Neural crest cell (in vitro differentiated cells): Measurements from ENCODE around the gene TMPRSS6. TPM values are rescaled to one million over a fixed set of nuclear protein-coding genes. Genes with fewer than 3 reads are reported as not detected.

Experiments
- DNase-seq: peaks from one replicate; pipeline ENCODE4 v3.0.0; 2021; ENCODE audit warnings: low read depth, mixed read lengths, low spot score
- H3K27ac Mint-ChIP-seq: one replicate; pipeline ENCODE4 v1.8.0; 2021; ENCODE audit warnings: mild to moderate bottlenecking, mixed read lengths; ENCODE audit not compliant: unreplicated experiment
- H3K27me3 Mint-ChIP-seq: 2 replicates; pipeline ENCODE4 v1.8.0; 2021; ENCODE audit warnings: low read depth, mild to moderate bottlenecking, mixed read lengths
- H3K36me3 Mint-ChIP-seq: 2 replicates; pipeline ENCODE4 v1.8.0; 2021; ENCODE audit warnings: low read depth, mild to moderate bottlenecking, mixed read lengths
- H3K4me1 Mint-ChIP-seq: 2 replicates; pipeline ENCODE4 v1.8.0; 2021; ENCODE audit warnings: mixed read lengths
- H3K4me3 Mint-ChIP-seq: one replicate; pipeline ENCODE4 v1.8.0; 2021; ENCODE audit warnings: mild to moderate bottlenecking, mixed read lengths
- H3K9me3 Mint-ChIP-seq: 2 replicates; pipeline ENCODE4 v1.8.0; 2021; ENCODE audit warnings: mixed read lengths
- total RNA-seq: library from RNA; stranded (reverse); gene quantifications from 2 replicates; pipeline ENCODE4 v1.2.1, GENCODE V29; 2021
- TF ChIP-seq, protein P1 (sequence below): fragments of 200-600 bp; sonication (generic); conservative IDR thresholded peaks from 2 replicates; pipeline ENCODE4 v1.5.0; 2021; ENCODE audit warnings: antibody characterized with exemption, mild to moderate bottlenecking

The TMPRSS6 gene
- total RNA-seq, 1 donor from 2014 or later, result not detected

DNA sequence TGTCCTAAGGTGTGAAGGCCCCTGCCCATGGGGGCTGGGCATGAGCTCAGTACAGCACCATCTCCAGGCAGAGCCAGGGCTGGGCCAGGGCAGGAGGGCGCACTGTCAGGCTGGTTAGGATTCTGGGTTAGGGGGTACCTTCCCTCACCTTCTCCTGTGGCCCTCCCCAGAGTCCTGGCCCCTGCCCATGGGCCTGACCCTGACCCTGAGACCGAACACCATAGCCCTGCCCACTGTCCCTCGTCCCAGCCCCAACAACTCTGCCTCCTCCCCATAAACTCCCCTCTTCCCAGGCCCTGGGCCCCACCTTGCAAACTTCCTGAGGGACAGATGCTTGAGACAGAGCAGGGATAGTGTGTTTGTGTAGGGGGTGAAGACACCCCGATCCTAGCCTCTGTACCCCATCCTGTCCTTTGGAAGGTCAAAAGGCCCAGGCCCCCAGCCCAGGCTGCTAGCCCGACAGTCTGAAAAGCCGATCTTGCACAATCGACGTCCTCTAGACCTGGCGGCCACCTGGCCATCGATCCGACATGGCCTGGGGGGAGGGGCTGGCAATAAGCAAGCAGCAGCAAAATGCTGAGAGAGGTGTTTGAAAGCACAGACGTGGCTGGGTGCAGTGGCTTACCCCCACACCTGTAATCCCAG, 2.7 kb upstream of the TMPRSS6 start:
- H3K4me3 Mint-ChIP-seq, result no peak overlapping the region
- H3K27ac Mint-ChIP-seq, result no peak overlapping the region

DNA sequence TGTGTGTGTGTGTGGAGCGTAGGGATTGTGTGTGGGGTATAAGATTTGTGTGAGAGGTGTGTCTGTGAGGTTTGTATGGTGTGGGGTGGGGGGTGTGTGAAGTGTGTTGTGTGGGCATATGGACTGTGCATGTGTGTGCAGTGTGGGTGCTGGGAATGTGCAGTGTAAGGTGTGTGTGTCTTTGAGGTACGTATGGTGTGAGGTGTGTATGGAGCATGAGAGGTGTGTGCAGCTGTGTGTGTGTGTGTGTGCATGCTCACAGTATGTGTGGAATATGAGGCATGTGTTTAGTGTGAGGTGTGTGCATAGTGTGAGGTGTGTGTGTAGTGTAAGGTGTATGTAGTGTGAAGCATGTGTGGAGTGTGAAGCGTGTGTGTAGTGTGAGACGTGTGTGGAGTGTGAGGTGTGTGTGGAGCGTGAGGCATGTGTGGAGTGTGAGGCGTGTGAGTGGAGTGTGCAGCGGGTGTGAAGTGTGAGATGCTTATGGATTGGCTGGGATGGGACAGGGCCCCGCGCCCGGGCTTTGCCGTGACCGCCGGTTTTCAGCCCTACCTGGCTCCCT, 1.7 kb upstream of the TMPRSS6 start:
- TF ChIP-seq, protein P1, sequence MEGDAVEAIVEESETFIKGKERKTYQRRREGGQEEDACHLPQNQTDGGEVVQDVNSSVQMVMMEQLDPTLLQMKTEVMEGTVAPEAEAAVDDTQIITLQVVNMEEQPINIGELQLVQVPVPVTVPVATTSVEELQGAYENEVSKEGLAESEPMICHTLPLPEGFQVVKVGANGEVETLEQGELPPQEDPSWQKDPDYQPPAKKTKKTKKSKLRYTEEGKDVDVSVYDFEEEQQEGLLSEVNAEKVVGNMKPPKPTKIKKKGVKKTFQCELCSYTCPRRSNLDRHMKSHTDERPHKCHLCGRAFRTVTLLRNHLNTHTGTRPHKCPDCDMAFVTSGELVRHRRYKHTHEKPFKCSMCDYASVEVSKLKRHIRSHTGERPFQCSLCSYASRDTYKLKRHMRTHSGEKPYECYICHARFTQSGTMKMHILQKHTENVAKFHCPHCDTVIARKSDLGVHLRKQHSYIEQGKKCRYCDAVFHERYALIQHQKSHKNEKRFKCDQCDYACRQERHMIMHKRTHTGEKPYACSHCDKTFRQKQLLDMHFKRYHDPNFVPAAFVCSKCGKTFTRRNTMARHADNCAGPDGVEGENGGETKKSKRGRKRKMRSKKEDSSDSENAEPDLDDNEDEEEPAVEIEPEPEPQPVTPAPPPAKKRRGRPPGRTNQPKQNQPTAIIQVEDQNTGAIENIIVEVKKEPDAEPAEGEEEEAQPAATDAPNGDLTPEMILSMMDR, result no peak
- no peak overlapping the region for H3K27ac Mint-ChIP-seq
- no peak overlapping the region for H3K4me3 Mint-ChIP-seq

More for the DNA sequence above, 2.7 kb upstream of the TMPRSS6 start:
- no peaks in the 10 kb centered on the region for H3K4me1 Mint-ChIP-seq
- DNase-seq, result no peak
- no peaks in the 10 kb centered on the region for H3K9me3 Mint-ChIP-seq
- H3K27me3 Mint-ChIP-seq, result peaks cover 3% of the 10 kb centered on the region
- no peaks in the 10 kb centered on the region for H3K36me3 Mint-ChIP-seq
- TF ChIP-seq, protein P1, result no peak

GRCh38 chr22:37107816-37108621, 1.5 kb downstream of the TMPRSS6 start:
- H3K36me3 Mint-ChIP-seq, result no peaks in the 10 kb centered on the region
- H3K27me3 Mint-ChIP-seq, result peaks cover 7% of the 10 kb centered on the region
- no peak overlapping the region for H3K27ac Mint-ChIP-seq
- H3K9me3 Mint-ChIP-seq, result no peaks in the 10 kb centered on the region
- DNase-seq, result no peak
- H3K4me3 Mint-ChIP-seq, result no peak overlapping the region
- H3K4me1 Mint-ChIP-seq, result no peaks in the 10 kb centered on the region
- TF ChIP-seq, protein P1, result no peak

More for the DNA sequence above, 1.7 kb upstream of the TMPRSS6 start:
- H3K27me3 Mint-ChIP-seq, result peaks cover 2% of the 10 kb centered on the region
- H3K36me3 Mint-ChIP-seq, result no peaks in the 10 kb centered on the region
- no peak for DNase-seq
- H3K4me1 Mint-ChIP-seq, result no peaks in the 10 kb centered on the region
- H3K9me3 Mint-ChIP-seq, result no peaks in the 10 kb centered on the region

DNA sequence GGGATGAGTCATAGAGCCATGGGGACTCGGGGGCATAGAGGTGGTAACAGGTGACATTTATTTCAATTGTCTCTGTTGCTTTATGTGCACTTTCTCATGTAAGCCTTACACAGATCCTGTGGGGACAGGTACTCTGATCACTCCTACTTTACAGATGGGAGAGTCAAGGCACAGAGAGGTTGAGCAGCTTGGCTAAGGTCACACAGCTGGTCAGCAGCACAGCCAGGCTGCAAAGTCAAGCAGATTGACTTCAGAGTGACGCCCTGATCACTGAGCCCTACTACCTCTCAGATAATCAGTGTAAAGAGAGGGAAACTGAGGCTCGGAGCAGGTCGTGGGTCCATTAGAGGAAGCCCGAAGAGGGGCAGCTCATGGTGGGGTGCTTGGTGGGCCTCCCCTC, 3.5 kb downstream of the TMPRSS6 start:
- TF ChIP-seq, protein P1, result no peak
- Mint-ChIP-seq H3K9me3 (no peaks in the 10 kb centered on the region), H3K27ac (no peak overlapping the region), H3K27me3 (peaks cover 7% of the 10 kb centered on the region), H3K4me3 (no peak overlapping the region), H3K36me3 (no peaks in the 10 kb centered on the region), H3K4me1 (no peaks in the 10 kb centered on the region)
- no peak for DNase-seq

DNA sequence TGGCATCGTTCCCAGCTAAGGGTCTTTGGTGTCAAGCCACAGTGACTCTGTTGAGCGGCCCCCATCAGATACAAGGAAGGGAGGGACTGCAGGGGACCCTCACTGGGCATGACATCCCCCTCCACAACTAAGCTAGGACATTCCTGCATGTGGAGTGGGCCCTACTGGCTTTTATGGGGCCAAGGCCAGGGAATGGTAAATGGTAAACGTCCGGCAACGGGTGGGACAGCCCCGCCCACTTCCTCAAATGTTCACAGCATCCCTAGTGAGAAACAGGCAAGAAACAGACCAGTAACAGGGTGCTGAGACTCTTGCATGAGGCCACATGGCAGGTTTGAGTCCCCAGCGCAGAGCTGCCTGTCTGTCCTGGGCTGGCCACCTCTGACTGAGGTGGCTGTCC, 4.4 kb downstream of the TMPRSS6 start:
- TF ChIP-seq, protein P1, result no peak
- no peak overlapping the region for H3K4me3 Mint-ChIP-seq
- H3K9me3 Mint-ChIP-seq, result no peaks in the 10 kb centered on the region
- H3K4me1 Mint-ChIP-seq, result peaks cover 4% of the 10 kb centered on the region
- H3K27me3 Mint-ChIP-seq, result peaks cover 11% of the 10 kb centered on the region
- H3K36me3 Mint-ChIP-seq, result no peaks in the 10 kb centered on the region
- no peak overlapping the region for H3K27ac Mint-ChIP-seq
- no peak for DNase-seq
